Ramos (cell line): ENCODE data around the gene BTRC.

Experiments
- in situ Hi-C: fragments of 300-500 bp; cut with MboI; formaldehyde crosslinking; loops from one replicate; pipeline ENCODE4 v1.14.3; 2022; ENCODE audit warnings: low sequenced_read_pairs; ENCODE audit not compliant: unreplicated experiment

Gene BTRC

GRCh38 chr10:101506829-101507661 is 153.1 kb downstream of the BTRC start:
- in situ Hi-C loops = no loop called here

GRCh38 chr10:101507828-101508227 is 153.9 kb downstream of the BTRC start:
- in situ Hi-C loops = no loop called here

- in situ Hi-C loops = no loop called here
Measured at GRCh38 chr10:101511938-101512337, 158.0 kb downstream of the BTRC start.

- in situ Hi-C loops = no loop called here
Measured at GRCh38 chr10:101512738-101513137, 158.8 kb downstream of the BTRC start.

- in situ Hi-C loops = no loop called here
Measured at GRCh38 chr10:101513733-101514132, 159.8 kb downstream of the BTRC start.

- in situ Hi-C loops = no loop called here
Measured at GRCh38 chr10:101525848-101526247, 171.9 kb downstream of the BTRC start.

- in situ Hi-C loops = no loop called here
Measured at GRCh38 chr10:101529207-101529606, 175.2 kb downstream of the BTRC start.

- in situ Hi-C loops = no loop called here
Measured at GRCh38 chr10:101529725-101530553, 176.0 kb downstream of the BTRC start.

GRCh38 chr10:101535949-101536348 is 182.0 kb downstream of the BTRC start:
- in situ Hi-C loops = no loop called here

GRCh38 chr10:101536800-101537199 is 182.8 kb downstream of the BTRC start:
- in situ Hi-C loops = no loop called here

- in situ Hi-C loops = no loop called here
Measured at GRCh38 chr10:101538446-101538845, 184.5 kb downstream of the BTRC start.

GRCh38 chr10:101545898-101546297 is 191.9 kb downstream of the BTRC start:
- in situ Hi-C loops = no loop called here

GRCh38 chr10:101550965-101551364 is 197.0 kb downstream of the BTRC start:
- in situ Hi-C loops = loop anchor here (25.0 kb wide), 1 partner anchor 264 kb away; no protein-coding TSS in a partner anchor

GRCh38 chr10:101552442-101552841 is 198.5 kb downstream of the BTRC start:
- in situ Hi-C loops = loop anchor here (25.0 kb wide), 1 partner anchor 265 kb away; no protein-coding TSS in a partner anchor

GRCh38 chr10:101557541-101557940 is 203.6 kb downstream of the BTRC start:
- in situ Hi-C loops = loop anchor here (25.0 kb wide), 1 partner anchor 270 kb away; no protein-coding TSS in a partner anchor

- in situ Hi-C loops = loop anchor here (25.0 kb wide), 1 partner anchor 271 kb away; no protein-coding TSS in a partner anchor
Measured at GRCh38 chr10:101558204-101558603, 204.2 kb downstream of the BTRC start.

GRCh38 chr10:101558671-101559595 is 205.0 kb downstream of the BTRC start:
- in situ Hi-C loops = loop anchor here (25.0 kb wide), 1 partner anchor 272 kb away; no protein-coding TSS in a partner anchor

- in situ Hi-C loops = loop anchor here (25.0 kb wide), 1 partner anchor 272 kb away; no protein-coding TSS in a partner anchor
Measured at GRCh38 chr10:101559596-101560297, 205.8 kb downstream of the BTRC start.
